Measurements from ENCODE around the gene PPP3R2. TPM values are rescaled to one million over a fixed set of nuclear protein-coding genes. Genes with fewer than 3 reads are reported as not detected.
"Not testable (repeated sequence)": the region's sequence is repeated elsewhere in the genome, so short reads cannot be mapped to it uniquely, and the experiment has no call there.

PPP3R2 gene
- total and polyA plus RNA-seq, 2 experiments from 2014 or later, result not detected

DNA sequence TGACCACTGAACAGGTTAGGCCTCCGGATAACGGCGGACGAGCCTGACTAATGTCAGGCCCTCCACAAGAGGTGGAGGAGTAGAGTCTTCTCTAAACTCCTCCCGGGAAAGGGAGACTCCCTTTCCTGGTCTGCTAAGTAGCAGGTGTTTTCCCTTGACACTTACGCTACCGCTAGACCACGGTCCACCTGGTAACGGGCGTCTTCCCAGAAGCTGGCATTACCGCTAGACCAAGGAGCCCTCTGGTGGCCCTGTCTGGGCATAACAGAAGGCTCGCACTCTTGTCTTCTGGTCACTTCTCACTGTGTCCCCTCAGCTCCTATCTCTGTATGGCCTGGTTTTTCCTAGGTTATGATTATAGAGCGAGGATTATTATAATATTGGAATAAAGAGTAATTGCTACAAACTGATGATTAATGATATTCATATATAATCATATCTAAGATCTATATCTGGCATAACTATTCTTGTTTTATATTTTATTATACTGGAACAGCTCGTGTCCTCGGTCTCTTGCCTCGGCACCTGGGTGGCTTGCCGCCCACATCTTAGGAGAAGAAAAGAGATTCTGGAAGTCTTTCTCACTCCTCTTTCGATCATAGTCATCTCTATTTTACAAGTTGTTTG is 45.2 kb downstream of the PPP3R2 start:
- H3K27me3 ChIP-seq; H3K9me3 ChIP-seq (ENCODE audit: low read depth); H3K27ac ChIP-seq; DNase-seq (ENCODE audit: low read depth in 1 of 2, low spot score in 1 of 2); H3K4me3 ChIP-seq; H3K4me1 ChIP-seq (ENCODE audit: low read depth): not testable (repeated sequence)
- peaks cover 69% of the 10 kb centered on the region for H3K36me3 ChIP-seq
- TF ChIP-seq, protein P1, sequence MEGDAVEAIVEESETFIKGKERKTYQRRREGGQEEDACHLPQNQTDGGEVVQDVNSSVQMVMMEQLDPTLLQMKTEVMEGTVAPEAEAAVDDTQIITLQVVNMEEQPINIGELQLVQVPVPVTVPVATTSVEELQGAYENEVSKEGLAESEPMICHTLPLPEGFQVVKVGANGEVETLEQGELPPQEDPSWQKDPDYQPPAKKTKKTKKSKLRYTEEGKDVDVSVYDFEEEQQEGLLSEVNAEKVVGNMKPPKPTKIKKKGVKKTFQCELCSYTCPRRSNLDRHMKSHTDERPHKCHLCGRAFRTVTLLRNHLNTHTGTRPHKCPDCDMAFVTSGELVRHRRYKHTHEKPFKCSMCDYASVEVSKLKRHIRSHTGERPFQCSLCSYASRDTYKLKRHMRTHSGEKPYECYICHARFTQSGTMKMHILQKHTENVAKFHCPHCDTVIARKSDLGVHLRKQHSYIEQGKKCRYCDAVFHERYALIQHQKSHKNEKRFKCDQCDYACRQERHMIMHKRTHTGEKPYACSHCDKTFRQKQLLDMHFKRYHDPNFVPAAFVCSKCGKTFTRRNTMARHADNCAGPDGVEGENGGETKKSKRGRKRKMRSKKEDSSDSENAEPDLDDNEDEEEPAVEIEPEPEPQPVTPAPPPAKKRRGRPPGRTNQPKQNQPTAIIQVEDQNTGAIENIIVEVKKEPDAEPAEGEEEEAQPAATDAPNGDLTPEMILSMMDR (IDR thresholded peaks at IDR 0.05; ENCODE audit: low read depth, low read length), result peak; percentile 22

DNA sequence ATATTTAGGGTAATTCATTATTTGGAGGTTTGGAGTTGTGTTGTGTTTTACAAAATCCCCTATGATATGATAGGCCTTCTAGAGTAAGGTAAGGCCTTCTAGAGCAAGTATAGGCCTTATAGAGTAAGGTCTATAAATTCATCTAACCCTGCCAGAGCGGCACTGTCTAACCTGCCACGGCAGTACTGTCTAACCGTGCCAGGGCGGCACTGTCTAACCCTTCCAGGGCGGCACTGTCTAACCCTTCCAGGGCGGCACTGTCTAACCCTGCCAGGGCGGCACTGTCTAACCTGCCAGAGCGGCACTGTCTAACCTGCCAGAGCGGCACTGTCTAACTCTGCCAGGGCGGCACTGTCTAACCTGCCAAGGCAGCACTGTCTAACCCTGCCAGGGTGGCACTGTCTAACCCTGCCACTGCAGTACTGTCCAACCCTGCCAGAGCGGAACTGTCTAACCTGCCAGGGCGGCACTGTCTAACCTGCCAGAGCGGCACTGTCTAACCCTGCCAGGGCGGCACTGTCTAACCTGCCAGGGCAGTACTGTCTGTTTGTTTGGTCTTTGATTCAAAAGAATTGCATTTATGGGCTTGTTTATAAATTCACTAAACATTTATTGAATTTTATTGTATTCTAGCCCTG is 51.6 kb downstream of the PPP3R2 start:
- DNase-seq (ENCODE audit: low read depth in 1 of 2, low spot score in 1 of 2), result no peak
- Histone ChIP-seq H3K36me3 (peaks cover 52% of the 10 kb centered on the region), H3K9me3 (ENCODE audit: low read depth) (no peaks in the 10 kb centered on the region), H3K4me3 (no peak overlapping the region), H3K27ac (no peak overlapping the region), H3K4me1 (ENCODE audit: low read depth) (no peaks in the 10 kb centered on the region), H3K27me3 (no peaks in the 10 kb centered on the region)
- TF ChIP-seq, protein P1 (IDR thresholded peaks at IDR 0.05; ENCODE audit: low read depth, low read length), result no peak

Other genes with a start within 250 kb of the PPP3R2 start
- gene BAAT, start 210.0 kb downstream of the PPP3R2 start, total RNA-seq, result not detected in 2 replicates
- gene BAAT, start 210.0 kb downstream of the PPP3R2 start, polyA plus RNA-seq, result not detected in 2 replicates
- gene MRPL50, start 196.4 kb downstream of the PPP3R2 start, total RNA-seq, result 9.1 and 11.2 TPM in 2 replicates
- 23.5 and 24.5 TPM in 2 replicates for gene MRPL50, start 196.4 kb downstream of the PPP3R2 start, polyA plus RNA-seq
- 15.6 and 20.3 TPM in 2 replicates for gene ZNF189, start 196.1 kb downstream of the PPP3R2 start, total RNA-seq
- gene ZNF189, start 196.1 kb downstream of the PPP3R2 start, polyA plus RNA-seq, result 5.8 and 8.4 TPM in 2 replicates
- not detected in 2 replicates for gene ALDOB, start 159.2 kb downstream of the PPP3R2 start, total RNA-seq
- gene ALDOB, start 159.2 kb downstream of the PPP3R2 start, polyA plus RNA-seq, result 0.10 and 0.26 TPM in 2 replicates
- 22.0 and 24.4 TPM in 2 replicates for gene RNF20, start 61.1 kb downstream of the PPP3R2 start, total RNA-seq
- gene RNF20, start 61.1 kb downstream of the PPP3R2 start, polyA plus RNA-seq, result 30.2 and 38.7 TPM in 2 replicates
- not detected in 2 replicates for gene GRIN3A, start 143.7 kb upstream of the PPP3R2 start, total RNA-seq
- gene GRIN3A, start 143.7 kb upstream of the PPP3R2 start, polyA plus RNA-seq, result not detected in 2 replicates

All from cardiac muscle cell (in vitro differentiated cells and primary cell).